GM23338 (cell line): Measurements from ENCODE around the gene YTHDF1. TPM values are rescaled to one million over a fixed set of nuclear protein-coding genes. Genes with fewer than 3 reads are reported as not detected.
A peak's percentile ranks its signal among the peaks of the same experiment; 100 is the strongest.

Experiments used
- ATAC-seq: fragments of 200-7000 bp; cut with Tn5 transposase; 3 replicates; pipeline ENCODE4 v1.9.1; 2020
- DNase-seq: peaks from one replicate; pipeline ENCODE4 v3.0.0-alpha.2; 2015; ENCODE audit warnings: low spot score
- H2AFZ ChIP-seq: fragments of 200-600 bp; sonication (generic); 2 replicates; pipeline ENCODE4 v1.8.0; 2016; ENCODE audit warnings: antibody characterized with exemption, mild to moderate bottlenecking, moderate library complexity
- H3F3A ChIP-seq: fragments of 200-600 bp; sonication (generic); replicated peaks from 2 replicates; pipeline ENCODE4 v1.8.0; 2017; ENCODE audit warnings: antibody characterized with exemption, mixed run types, low read depth
- H3K27ac ChIP-seq: fragments of 200-600 bp; sonication (generic); 2 replicates; pipeline ENCODE4 v1.6.1; 2016; ENCODE audit warnings: low read depth
- H3K27me3 ChIP-seq: fragments of 200-600 bp; sonication (generic); 2 replicates; pipeline ENCODE4 v1.8.0; 2016; ENCODE audit warnings: mild to moderate bottlenecking, mixed run types, moderate library complexity; ENCODE audit not compliant: insufficient read depth
- H3K36me3 ChIP-seq: fragments of 200-600 bp; sonication (generic); 2 replicates; pipeline ENCODE4 v1.8.0; 2016; ENCODE audit warnings: mild to moderate bottlenecking; ENCODE audit not compliant: insufficient read depth
- H3K4me1 ChIP-seq: fragments of 200-600 bp; sonication (generic); 2 replicates; pipeline ENCODE4 v1.8.0; 2016; ENCODE audit warnings: mild to moderate bottlenecking, moderate library complexity; ENCODE audit not compliant: insufficient read depth
- H3K4me2 ChIP-seq: fragments of 200-600 bp; sonication (generic); 2 replicates; pipeline ENCODE4 v1.7.1; 2017; ENCODE audit warnings: mixed run types
- H3K4me3 ChIP-seq: fragments of 200-600 bp; sonication (generic); 2 replicates; pipeline ENCODE4 v1.6.1; 2016; ENCODE audit warnings: mixed run types
- H3K79me2 ChIP-seq: fragments of 200-600 bp; sonication (generic); replicated peaks from 2 replicates; pipeline ENCODE4 v1.8.0; 2017; ENCODE audit warnings: mild to moderate bottlenecking; ENCODE audit not compliant: insufficient read depth
- H3K9me2 ChIP-seq: fragments of 200-600 bp; sonication (generic); 2 replicates; pipeline ENCODE4 v1.8.0; 2017; ENCODE audit not compliant: insufficient read depth
- H4K20me1 ChIP-seq: fragments of 200-600 bp; sonication (generic); replicated peaks from 2 replicates; pipeline ENCODE4 v1.8.0; 2017; ENCODE audit warnings: mild to moderate bottlenecking; ENCODE audit not compliant: insufficient read depth
- H3K27ac Mint-ChIP-seq: 2 replicates; pipeline ENCODE4 v1.8.0; 2020; ENCODE audit warnings: inconsistent platforms, mild to moderate bottlenecking, moderate library complexity, mixed read lengths
- H3K27me3 Mint-ChIP-seq: 3 replicates; pipeline ENCODE4 v1.8.0; 2022; ENCODE audit warnings: low read depth, mild to moderate bottlenecking, moderate library complexity, mixed read lengths, inconsistent platforms; ENCODE audit not compliant: insufficient read depth, poor library complexity
- H3K36me3 Mint-ChIP-seq: 3 replicates; pipeline ENCODE4 v1.8.0; 2021; ENCODE audit warnings: low read depth, mild to moderate bottlenecking, inconsistent platforms, moderate library complexity, mixed read lengths
- H3K4me1 Mint-ChIP-seq: 3 replicates; pipeline ENCODE4 v1.8.0; 2020; ENCODE audit warnings: mild to moderate bottlenecking, inconsistent platforms, mixed read lengths
- H3K4me3 Mint-ChIP-seq: 3 replicates; pipeline ENCODE4 v1.8.0; 2021; ENCODE audit warnings: moderate library complexity, mild to moderate bottlenecking, inconsistent platforms, mixed read lengths
- H3K9me3 Mint-ChIP-seq: 3 replicates; pipeline ENCODE4 v1.8.0; 2020; ENCODE audit warnings: moderate library complexity, mild to moderate bottlenecking, inconsistent platforms, mixed read lengths
- CREB1 ChIP-seq: fragments of 250-450 bp; sonication (Bioruptor Pico); IDR thresholded peaks from 2 replicates; pipeline ENCODE4 v1.5.0; 2020; ENCODE audit warnings: low read depth, mild to moderate bottlenecking, moderate library complexity
- EZH2phosphoT487 ChIP-seq: fragments of 200-600 bp; sonication (generic); IDR thresholded peaks from one replicate; pipeline ENCODE4 v1.8.1; 2018; ENCODE audit warnings: antibody characterized with exemption; ENCODE audit not compliant: unreplicated experiment
- JUNB ChIP-seq: IDR thresholded peaks from one replicate; pipeline ENCODE4 v1.6.1; 2016; ENCODE audit warnings: antibody characterized with exemption; ENCODE audit not compliant: unreplicated experiment
- ZNF114 ChIP-seq: fragments of 250-450 bp; sonication (Bioruptor Pico); IDR thresholded peaks from 2 replicates; pipeline ENCODE4 v1.5.0; 2020; ENCODE audit warnings: mild to moderate bottlenecking, moderate library complexity
- ZNF462 ChIP-seq: fragments of 250-450 bp; sonication (Bioruptor Pico); IDR thresholded peaks from 2 replicates; pipeline ENCODE4 v1.5.0; 2020; ENCODE audit warnings: mild to moderate bottlenecking, moderate library complexity
- polyA plus RNA-seq: library from polyadenylated mRNA; unstranded; fragments of >200 nt; fragmentation: Nextera tagmentation; extraction: Ambion mirVana; gene quantifications from 2 replicates; pipeline ENCODE4 v1.2.1, GENCODE V29; 2016
- total RNA-seq: library from RNA; depleted of rRNA; stranded (reverse); fragments of >200 nt; shearing (Covaris generic); gene quantifications from 2 replicates; pipeline ENCODE4 v1.2.3, GENCODE V29; 2014
- TF ChIP-seq, protein P1 (sequence below): IDR thresholded peaks from 2 replicates; pipeline ENCODE4 v1.6.1; 2016; ENCODE audit warnings: antibody characterized with exemption
- TF ChIP-seq, protein P2 (sequence below), 2 experiments: fragments of 200-600 bp in 1 of 2; sonication (generic) in 1 of 2; conservative IDR thresholded peaks; 2 replicates each; pipeline versions ENCODE4 v1.5.1 to v1.6.1; 2016 to 2017; ENCODE audit warnings: antibody characterized with exemption in 2 of 2, low read depth in 2 of 2, mild to moderate bottlenecking in 2 of 2, moderate library complexity in 1 of 2

Gene YTHDF1
- total and polyA plus RNA-seq, 2 experiments from 2014 or later, result 30.9 to 64.3 TPM

- no peak for TF ChIP-seq EZH2phosphoT487
- no peak for TF ChIP-seq CREB1 (CRISPR knock-in tag)
- no peak for TF ChIP-seq JUNB
- no peak for TF ChIP-seq ZNF462 (CRISPR knock-in tag)
Measured at GRCh38 chr20:63202021-63202420, 13.9 kb downstream of the YTHDF1 start (continued).

DNA sequence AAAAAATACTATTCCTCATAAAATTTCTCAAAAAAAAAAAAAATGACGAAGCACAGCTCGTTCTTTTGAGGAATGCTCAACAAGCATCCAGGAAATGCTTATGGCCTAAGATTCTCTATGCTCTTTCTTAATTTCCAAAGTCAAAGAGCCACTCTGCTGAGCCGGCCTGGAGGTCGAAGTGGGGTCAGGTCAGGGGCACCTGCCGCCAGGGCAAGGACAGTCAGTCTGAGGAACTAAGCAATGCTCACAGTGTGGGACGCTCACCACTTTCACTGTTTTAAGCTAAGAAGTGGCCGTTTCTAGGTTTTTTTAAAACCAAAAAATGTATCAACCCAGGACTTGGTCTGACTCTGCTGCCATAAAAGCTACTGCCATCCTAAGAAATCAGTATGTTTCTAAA lies 17.3 kb downstream of the YTHDF1 start:
- H3K79me2 ChIP-seq, result peaks cover 90% of the 10 kb centered on the region
- peaks cover 67% of the 10 kb centered on the region for H3K36me3 Mint-ChIP-seq
- no peak for TF ChIP-seq JUNB
- TF ChIP-seq, protein P1, sequence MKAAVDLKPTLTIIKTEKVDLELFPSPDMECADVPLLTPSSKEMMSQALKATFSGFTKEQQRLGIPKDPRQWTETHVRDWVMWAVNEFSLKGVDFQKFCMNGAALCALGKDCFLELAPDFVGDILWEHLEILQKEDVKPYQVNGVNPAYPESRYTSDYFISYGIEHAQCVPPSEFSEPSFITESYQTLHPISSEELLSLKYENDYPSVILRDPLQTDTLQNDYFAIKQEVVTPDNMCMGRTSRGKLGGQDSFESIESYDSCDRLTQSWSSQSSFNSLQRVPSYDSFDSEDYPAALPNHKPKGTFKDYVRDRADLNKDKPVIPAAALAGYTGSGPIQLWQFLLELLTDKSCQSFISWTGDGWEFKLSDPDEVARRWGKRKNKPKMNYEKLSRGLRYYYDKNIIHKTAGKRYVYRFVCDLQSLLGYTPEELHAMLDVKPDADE, result no peak
- no peak for TF ChIP-seq ZNF114
- TF ChIP-seq, protein P2, sequence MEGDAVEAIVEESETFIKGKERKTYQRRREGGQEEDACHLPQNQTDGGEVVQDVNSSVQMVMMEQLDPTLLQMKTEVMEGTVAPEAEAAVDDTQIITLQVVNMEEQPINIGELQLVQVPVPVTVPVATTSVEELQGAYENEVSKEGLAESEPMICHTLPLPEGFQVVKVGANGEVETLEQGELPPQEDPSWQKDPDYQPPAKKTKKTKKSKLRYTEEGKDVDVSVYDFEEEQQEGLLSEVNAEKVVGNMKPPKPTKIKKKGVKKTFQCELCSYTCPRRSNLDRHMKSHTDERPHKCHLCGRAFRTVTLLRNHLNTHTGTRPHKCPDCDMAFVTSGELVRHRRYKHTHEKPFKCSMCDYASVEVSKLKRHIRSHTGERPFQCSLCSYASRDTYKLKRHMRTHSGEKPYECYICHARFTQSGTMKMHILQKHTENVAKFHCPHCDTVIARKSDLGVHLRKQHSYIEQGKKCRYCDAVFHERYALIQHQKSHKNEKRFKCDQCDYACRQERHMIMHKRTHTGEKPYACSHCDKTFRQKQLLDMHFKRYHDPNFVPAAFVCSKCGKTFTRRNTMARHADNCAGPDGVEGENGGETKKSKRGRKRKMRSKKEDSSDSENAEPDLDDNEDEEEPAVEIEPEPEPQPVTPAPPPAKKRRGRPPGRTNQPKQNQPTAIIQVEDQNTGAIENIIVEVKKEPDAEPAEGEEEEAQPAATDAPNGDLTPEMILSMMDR (conservative IDR thresholded peaks at IDR 0.05; ENCODE audit: low read depth in 2 of 2), result no peak

More for the DNA sequence above, 17.3 kb downstream of the YTHDF1 start:
- H3K4me3 ChIP-seq, result no peak overlapping the region
- Mint-ChIP-seq H3K27me3 (peaks cover 3% of the 10 kb centered on the region), H3K4me3 (no peak overlapping the region), H3K27ac (no peak overlapping the region), H3K9me3 (no peaks in the 10 kb centered on the region), H3K4me1 (peaks cover 24% of the 10 kb centered on the region; the same call in 2 of the 3 replicates)
- no peak overlapping the region for H3K4me2 ChIP-seq
- no peak for DNase-seq
- 0 out of 2 replicates have a peak, but pooled peaks cover 10% of the 10 kb centered on the region for H3F3A ChIP-seq
- peaks cover 11% of the 10 kb centered on the region for H3K4me1 ChIP-seq
- no peaks in the 10 kb centered on the region for H3K27me3 ChIP-seq
- H4K20me1 ChIP-seq, result peaks cover 72% of the 10 kb centered on the region
- no peak for ATAC-seq
- H3K9me2 ChIP-seq, result no peaks in the 10 kb centered on the region
- peaks cover 23% of the 10 kb centered on the region for H3K36me3 ChIP-seq
- H3K27ac ChIP-seq, result peak overlapping the region; percentile 22; the same call in 1 of the 2 replicates
- H2AFZ ChIP-seq, result no peak overlapping the region
